HL-60 (cell line): ENCODE data around the gene ZNF214.

Source experiments
- CTCF ChIP-seq: IDR thresholded peaks from one replicate; pipeline ENCODE4 v1.5.1; 2011; ENCODE audit warnings: low read length, control low read depth, inconsistent platforms; ENCODE audit not compliant: insufficient read depth
- POLR2AphosphoS5 ChIP-seq: IDR thresholded peaks from 2 replicates; pipeline ENCODE4 v1.6.1; 2012; ENCODE audit warnings: low read depth

GRCh38 chr11:7028141-7028540 lies 8.0 kb upstream of the ZNF214 start:
- TF ChIP-seq CTCF (no peak), POLR2AphosphoS5 (no peak)
